ENCODE results near the gene PGM2. TPM values are rescaled to one million over a fixed set of nuclear protein-coding genes. Genes with fewer than 3 reads are reported as not detected.

The PGM2 gene
- polyA plus RNA-seq, 1 of the 3 experiments (the other 2 are of a cell fraction), result 12.7 TPM

DNA sequence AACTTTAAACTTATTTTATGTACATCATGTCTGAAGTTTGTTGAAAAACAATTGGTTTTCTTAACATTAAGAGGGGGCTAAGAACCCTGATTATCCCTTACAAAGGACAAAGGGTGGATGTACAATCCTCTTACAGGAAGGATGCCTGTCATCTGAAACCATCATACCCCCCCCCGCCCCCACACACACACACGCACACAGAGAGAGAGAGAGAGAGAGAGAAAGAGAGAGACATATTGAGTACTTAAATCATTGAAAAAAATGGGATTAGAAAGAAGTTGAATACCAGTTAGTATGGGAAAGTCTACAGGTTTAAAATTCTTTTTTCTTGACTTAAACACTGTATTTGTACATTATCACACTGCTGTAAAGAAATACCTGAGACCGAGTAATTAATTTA lies 10.9 kb upstream of the PGM2 start (continued):
- TF ChIP-seq EP300 (IDR thresholded peaks at IDR 0.05; ENCODE audit: borderline replicate concordance in 1 of 2, low read depth in 1 of 2, low read length in 1 of 2), result no peak
- TF ChIP-seq JUND (IDR thresholded peaks at IDR 0.05), result no peak
- TF ChIP-seq RCOR1 (IDR thresholded peaks at IDR 0.05; ENCODE audit: low read length), result no peak
- no peak for TF ChIP-seq MXI1 (IDR thresholded peaks at IDR 0.05; ENCODE audit: low read depth, low read length)
- TF ChIP-seq TCF12 (IDR thresholded peaks at IDR 0.05), result no peak

GRCh38 chr4:37816006-37816405 lies 10.5 kb upstream of the PGM2 start:
- no peak overlapping the region for H3K27ac ChIP-seq (ENCODE audit: low read depth in 2 of 2, low read length in 1 of 2)
- no peaks in the 10 kb centered on the region for H3K4me1 ChIP-seq (ENCODE audit: control insufficient read depth in 1 of 2, insufficient read depth in 2 of 2, low read depth in 1 of 2, low read length in 1 of 2)
- no peaks in the 10 kb centered on the region for H3K79me2 ChIP-seq (ENCODE audit: insufficient read depth)
- CTCF ChIA-PET, result no interaction called here
- H3F3A ChIP-seq (replicated peaks; ENCODE audit: insufficient read depth), result no peaks in the 10 kb centered on the region
- no peaks in the 10 kb centered on the region for H4K20me1 ChIP-seq (ENCODE audit: insufficient read depth)
- DNase-seq, result no peak
- no peaks in the 10 kb centered on the region for H3K9me2 ChIP-seq
- no peaks in the 10 kb centered on the region for H3K27me3 ChIP-seq (ENCODE audit: insufficient read depth)
- no peak overlapping the region for H3K4me3 ChIP-seq (ENCODE audit: low read depth in 2 of 2, low read length in 1 of 2)
- no peaks in the 10 kb centered on the region for H3K9me3 ChIP-seq
- WGBS (ENCODE audit: low lambda C conversion rate), result 71% methylated on average over 2 of the region's 2 CpGs
- H3K9ac ChIP-seq, result no peak overlapping the region
- no peak overlapping the region for H3K4me2 ChIP-seq
- H3K36me3 ChIP-seq (replicated peaks in 1 of 2; ENCODE audit: control insufficient read depth in 1 of 2, insufficient read depth in 2 of 2, low read length in 1 of 2), result no peaks in the 10 kb centered on the region
- POLR2A ChIA-PET, result no interaction called here
- H2AFZ ChIP-seq (ENCODE audit: low read depth), result no peak overlapping the region
- TF ChIP-seq MAX (IDR thresholded peaks at IDR 0.05; ENCODE audit: low read depth) (no peak), TAF1 (IDR thresholded peaks at IDR 0.05; ENCODE audit: borderline replicate concordance, low read depth, low read length) (no peak), ZBTB33 (IDR thresholded peaks at IDR 0.05; ENCODE audit: borderline replicate concordance, low read depth) (no peak), RCOR1 (IDR thresholded peaks at IDR 0.05; ENCODE audit: low read length) (no peak), USF1 (IDR thresholded peaks at IDR 0.05; ENCODE audit: borderline replicate concordance, low read depth) (no peak), RAD21 (IDR thresholded peaks at IDR 0.05; ENCODE audit: low read length) (no peak)
- TF ChIP-seq, protein P1, sequence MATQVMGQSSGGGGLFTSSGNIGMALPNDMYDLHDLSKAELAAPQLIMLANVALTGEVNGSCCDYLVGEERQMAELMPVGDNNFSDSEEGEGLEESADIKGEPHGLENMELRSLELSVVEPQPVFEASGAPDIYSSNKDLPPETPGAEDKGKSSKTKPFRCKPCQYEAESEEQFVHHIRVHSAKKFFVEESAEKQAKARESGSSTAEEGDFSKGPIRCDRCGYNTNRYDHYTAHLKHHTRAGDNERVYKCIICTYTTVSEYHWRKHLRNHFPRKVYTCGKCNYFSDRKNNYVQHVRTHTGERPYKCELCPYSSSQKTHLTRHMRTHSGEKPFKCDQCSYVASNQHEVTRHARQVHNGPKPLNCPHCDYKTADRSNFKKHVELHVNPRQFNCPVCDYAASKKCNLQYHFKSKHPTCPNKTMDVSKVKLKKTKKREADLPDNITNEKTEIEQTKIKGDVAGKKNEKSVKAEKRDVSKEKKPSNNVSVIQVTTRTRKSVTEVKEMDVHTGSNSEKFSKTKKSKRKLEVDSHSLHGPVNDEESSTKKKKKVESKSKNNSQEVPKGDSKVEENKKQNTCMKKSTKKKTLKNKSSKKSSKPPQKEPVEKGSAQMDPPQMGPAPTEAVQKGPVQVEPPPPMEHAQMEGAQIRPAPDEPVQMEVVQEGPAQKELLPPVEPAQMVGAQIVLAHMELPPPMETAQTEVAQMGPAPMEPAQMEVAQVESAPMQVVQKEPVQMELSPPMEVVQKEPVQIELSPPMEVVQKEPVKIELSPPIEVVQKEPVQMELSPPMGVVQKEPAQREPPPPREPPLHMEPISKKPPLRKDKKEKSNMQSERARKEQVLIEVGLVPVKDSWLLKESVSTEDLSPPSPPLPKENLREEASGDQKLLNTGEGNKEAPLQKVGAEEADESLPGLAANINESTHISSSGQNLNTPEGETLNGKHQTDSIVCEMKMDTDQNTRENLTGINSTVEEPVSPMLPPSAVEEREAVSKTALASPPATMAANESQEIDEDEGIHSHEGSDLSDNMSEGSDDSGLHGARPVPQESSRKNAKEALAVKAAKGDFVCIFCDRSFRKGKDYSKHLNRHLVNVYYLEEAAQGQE (IDR thresholded peaks at IDR 0.05; ENCODE audit: low read depth, low read length), result no peak
- TF ChIP-seq, protein P2, sequence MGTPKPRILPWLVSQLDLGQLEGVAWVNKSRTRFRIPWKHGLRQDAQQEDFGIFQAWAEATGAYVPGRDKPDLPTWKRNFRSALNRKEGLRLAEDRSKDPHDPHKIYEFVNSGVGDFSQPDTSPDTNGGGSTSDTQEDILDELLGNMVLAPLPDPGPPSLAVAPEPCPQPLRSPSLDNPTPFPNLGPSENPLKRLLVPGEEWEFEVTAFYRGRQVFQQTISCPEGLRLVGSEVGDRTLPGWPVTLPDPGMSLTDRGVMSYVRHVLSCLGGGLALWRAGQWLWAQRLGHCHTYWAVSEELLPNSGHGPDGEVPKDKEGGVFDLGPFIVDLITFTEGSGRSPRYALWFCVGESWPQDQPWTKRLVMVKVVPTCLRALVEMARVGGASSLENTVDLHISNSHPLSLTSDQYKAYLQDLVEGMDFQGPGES (IDR thresholded peaks at IDR 0.05; ENCODE audit: low read depth, low read length), result no peak

All from SK-N-SH (cell line).